Suprapubic skin (tissue), 4 donors: ENCODE data around the gene COL12A1.

ENCODE experiments used
- CTCF ChIP-seq, 2 donors: fragments of 200-600 bp in 1 of 2; fragments of 450-650 bp in 1 of 2; sonication (generic) in 1 of 2; IDR thresholded peaks; one replicate each; pipeline ENCODE4 v1.5.1; 2016 to 2019; ENCODE audit warnings: antibody characterized with exemption in 2 of 2, mild to moderate bottlenecking in 1 of 2, moderate library complexity in 1 of 2
- EP300 ChIP-seq: sonication (generic); formaldehyde crosslinking; IDR thresholded peaks from one replicate; pipeline ENCODE4 v1.6.1; 2017; ENCODE audit warnings: antibody characterized with exemption
- POLR2A ChIP-seq, 2 donors: fragments of 450-650 bp; IDR thresholded peaks; one replicate each; pipeline ENCODE4 v1.6.1; 2017; ENCODE audit warnings: antibody characterized with exemption in 2 of 2, mild to moderate bottlenecking in 2 of 2, moderate library complexity in 2 of 2
- POLR2AphosphoS5 ChIP-seq, 3 donors: sonication (generic); formaldehyde crosslinking; IDR thresholded peaks; one replicate each; pipeline ENCODE4 v1.6.1; 2017; ENCODE audit warnings: antibody characterized with exemption in 3 of 3

DNA sequence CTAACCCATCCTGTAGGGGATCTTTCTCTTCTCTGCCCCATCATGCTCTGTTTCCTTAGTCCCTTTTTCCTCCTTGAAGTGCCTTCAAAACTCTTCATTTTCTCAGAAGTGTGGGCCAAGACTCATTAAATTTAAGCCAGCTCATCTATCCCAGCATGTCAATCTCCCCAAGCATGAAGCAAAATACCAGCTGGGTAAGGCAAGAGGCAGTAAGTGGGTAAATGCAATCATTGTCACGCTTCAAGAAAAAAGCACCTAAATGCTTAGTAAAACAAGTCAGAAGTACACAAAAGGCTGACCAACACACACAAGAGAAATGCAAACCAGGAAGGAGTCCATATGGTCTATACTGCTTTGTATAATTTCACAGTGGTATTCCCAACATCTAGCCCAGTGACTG is 61.5 kb downstream of the COL12A1 start:
- TF ChIP-seq POLR2A (IDR thresholded peaks at IDR 0.05): no peak
- TF ChIP-seq CTCF (IDR thresholded peaks at IDR 0.05): no peak
- no peak for TF ChIP-seq EP300
- no peak for TF ChIP-seq POLR2AphosphoS5 (IDR thresholded peaks at IDR 0.05)
